GM12864 (cell line): ENCODE data around the gene GIPC2.
"Not testable (repeated sequence)": the region's sequence is repeated elsewhere in the genome, so short reads cannot be mapped to it uniquely, and the experiment has no call there.

Experiments
- DNase-seq: peaks from one replicate; pipeline ENCODE4 v3.0.0-alpha.2; 2011; ENCODE audit warnings: low read depth
- H3K4me3 ChIP-seq: 2 replicates; pipeline ENCODE4 v1.5.1; 2011; ENCODE audit warnings: mild to moderate bottlenecking, low read depth, low read length, control low read depth
- TF ChIP-seq, protein P1 (sequence below): IDR thresholded peaks from 2 replicates; pipeline ENCODE4 v1.5.1; 2011; ENCODE audit warnings: low read depth, mild to moderate bottlenecking, moderate library complexity, low read length, control low read depth, inconsistent platforms; ENCODE audit errors: missing control alignments

Gene GIPC2

DNA sequence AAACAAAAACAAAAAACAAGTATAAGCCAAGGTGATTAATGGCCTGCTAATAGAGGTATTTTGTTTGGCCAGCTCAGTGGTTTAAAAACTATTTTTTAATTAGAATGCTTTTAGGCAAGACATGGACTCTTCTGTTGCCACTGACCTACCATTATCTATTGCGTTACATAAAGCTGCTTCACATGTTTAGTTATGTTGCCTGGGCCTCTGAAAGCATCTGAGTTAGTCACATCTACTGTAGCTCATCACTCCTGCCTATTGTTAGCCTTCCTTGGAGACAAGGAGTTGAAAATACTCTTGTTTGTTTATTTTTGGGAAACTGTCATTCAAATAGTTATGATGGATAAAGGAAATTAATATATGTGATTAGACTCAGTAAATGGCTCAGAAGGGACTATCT, 26.7 kb upstream of the GIPC2 start:
- no peak for DNase-seq
- no peak overlapping the region for H3K4me3 ChIP-seq
- TF ChIP-seq, protein P1, sequence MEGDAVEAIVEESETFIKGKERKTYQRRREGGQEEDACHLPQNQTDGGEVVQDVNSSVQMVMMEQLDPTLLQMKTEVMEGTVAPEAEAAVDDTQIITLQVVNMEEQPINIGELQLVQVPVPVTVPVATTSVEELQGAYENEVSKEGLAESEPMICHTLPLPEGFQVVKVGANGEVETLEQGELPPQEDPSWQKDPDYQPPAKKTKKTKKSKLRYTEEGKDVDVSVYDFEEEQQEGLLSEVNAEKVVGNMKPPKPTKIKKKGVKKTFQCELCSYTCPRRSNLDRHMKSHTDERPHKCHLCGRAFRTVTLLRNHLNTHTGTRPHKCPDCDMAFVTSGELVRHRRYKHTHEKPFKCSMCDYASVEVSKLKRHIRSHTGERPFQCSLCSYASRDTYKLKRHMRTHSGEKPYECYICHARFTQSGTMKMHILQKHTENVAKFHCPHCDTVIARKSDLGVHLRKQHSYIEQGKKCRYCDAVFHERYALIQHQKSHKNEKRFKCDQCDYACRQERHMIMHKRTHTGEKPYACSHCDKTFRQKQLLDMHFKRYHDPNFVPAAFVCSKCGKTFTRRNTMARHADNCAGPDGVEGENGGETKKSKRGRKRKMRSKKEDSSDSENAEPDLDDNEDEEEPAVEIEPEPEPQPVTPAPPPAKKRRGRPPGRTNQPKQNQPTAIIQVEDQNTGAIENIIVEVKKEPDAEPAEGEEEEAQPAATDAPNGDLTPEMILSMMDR: no peak

DNA sequence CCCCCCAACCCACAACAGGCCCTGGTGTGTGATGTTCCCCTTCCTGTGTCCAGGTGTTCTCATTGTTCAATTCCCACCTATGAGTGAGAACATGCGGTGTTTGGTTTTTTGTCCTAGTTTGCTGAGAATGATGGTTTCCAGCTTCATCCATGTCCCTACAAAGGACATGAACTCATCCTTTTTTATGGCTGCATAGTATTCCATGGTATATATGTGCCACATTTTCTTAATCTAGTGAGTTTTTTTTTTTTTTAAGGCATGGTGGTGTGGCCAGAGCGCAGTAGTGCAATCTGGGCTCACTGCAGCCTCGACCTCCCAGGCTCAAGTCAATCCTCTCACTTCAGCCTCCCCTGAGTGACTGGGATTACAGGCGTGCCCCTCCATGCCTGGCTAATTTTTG, 24.6 kb upstream of the GIPC2 start:
- not testable (repeated sequence) for DNase-seq, H3K4me3 ChIP-seq

DNA sequence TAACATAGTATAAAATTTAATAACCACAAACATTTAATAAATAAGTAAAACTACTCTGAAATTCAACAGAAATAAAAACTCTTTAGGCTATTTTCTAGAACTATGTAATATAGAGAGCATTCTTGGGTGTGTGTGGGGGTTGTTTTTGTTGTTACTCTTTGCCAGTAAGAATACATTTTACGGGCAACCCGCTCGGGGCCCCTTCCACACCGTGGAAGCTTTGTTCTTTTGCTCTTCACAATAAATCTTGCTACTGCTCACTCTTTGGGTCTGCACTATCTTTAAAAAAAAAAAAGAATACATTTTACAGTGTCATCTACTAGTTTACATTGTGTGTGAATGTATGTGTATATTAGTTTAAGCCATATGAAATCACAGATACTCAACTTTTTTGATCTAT, 16.0 kb upstream of the GIPC2 start:
- TF ChIP-seq, protein P1: no peak
- no peak overlapping the region for H3K4me3 ChIP-seq
- DNase-seq: no peak

DNA sequence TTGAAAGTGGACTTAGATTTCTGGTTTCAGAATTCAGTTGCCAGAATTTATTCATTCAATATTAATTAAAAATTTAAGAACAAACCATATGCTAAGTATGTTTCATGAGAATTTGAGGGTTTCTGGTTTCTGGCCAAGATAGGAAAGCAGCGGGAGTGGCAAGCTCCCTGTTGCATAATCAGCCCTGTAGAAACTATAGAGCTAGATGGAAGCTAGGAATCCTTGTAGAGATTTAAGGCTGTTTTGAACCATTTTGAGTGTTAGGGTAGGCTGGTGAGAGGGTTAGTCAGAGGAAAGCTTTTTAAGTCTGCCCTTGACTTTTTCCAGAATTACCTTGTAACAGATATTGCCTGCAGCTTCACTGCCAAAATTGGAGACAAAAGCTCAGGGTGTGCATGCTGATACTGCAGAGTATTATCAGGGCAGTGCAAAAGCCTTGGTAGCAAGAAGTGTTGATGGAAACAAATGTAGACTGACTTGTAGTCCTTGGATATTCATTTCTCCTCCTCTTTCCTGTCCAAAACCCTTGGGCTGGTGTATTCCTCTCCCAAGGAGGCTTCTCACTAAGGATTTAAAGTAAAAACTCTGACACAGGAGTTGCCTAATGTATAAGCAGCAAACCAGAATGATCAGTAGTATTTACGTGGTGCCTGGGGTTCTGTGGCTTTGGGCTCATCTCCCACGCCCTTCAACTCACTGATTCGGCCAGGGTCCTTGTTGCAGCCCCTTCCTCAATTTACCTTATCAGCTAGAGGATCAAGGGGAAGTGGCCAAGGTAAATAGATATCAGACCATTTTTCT, 12.6 kb upstream of the GIPC2 start:
- no peak for DNase-seq
- no peak overlapping the region for H3K4me3 ChIP-seq
- TF ChIP-seq, protein P1: no peak

DNA sequence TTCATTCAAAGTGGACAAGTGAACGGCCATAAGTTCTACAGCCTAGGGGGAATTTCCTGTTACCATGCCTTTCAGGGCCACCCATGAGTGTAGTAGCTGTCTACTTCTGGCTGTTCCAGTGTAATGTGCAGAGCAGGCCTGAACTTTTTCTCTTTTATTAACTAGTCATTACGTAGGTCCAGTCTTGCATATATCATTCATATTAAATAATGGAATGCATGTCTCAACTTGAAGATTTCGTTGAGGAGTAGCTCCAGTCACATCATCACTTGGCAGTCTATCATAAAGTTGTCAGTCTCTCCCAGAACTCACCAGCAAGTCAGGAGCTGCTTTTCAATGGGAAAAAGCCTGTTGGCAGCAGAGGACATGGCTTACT, 12.0 kb upstream of the GIPC2 start:
- DNase-seq: no peak
- TF ChIP-seq, protein P1: no peak
- H3K4me3 ChIP-seq: no peak overlapping the region

DNA sequence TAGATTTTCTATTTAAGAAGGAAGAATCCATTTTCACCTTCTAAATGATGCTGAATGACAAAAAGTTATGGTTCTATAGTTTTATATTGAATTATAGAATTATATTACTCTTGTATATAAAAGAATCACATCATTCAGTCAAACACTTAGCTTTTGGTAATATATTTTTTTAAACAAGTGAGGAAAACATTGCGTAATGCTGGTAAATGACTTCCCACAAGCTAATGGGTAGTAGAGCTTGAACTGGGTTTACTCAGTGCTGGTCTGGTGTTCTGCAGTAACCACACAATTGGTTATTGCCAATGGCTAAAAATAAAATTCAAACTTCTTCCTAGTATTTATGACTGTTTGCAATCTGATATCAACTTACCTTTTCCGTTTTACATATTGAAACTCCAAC, 10.6 kb upstream of the GIPC2 start:
- no peak overlapping the region for H3K4me3 ChIP-seq
- TF ChIP-seq, protein P1: no peak
- no peak for DNase-seq

DNA sequence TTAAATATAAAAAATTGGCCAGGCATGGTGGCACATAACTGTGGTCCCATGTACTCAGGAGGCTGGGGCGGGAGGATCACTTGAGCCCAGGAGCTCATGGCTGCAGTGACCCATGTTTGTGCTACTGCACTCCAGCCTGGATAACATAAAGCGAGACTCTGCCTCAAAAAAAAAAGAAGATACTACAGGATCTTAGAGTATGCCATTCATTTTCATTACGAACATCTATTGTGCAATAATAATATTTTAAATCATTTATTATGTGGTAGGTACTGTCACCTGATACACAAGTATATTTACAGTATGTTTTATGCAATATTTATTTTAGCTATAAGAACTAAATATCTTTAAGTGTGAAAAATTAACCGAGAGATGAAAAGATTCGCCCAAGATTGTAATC, 9.3 kb upstream of the GIPC2 start:
- DNase-seq: no peak
- TF ChIP-seq, protein P1: no peak
- H3K4me3 ChIP-seq: no peak overlapping the region
